ENCODE results near the gene AHCY.
"Not testable (repeated sequence)": the region's sequence is repeated elsewhere in the genome, so short reads cannot be mapped to it uniquely, and the experiment has no call there.

AHCY gene

DNA sequence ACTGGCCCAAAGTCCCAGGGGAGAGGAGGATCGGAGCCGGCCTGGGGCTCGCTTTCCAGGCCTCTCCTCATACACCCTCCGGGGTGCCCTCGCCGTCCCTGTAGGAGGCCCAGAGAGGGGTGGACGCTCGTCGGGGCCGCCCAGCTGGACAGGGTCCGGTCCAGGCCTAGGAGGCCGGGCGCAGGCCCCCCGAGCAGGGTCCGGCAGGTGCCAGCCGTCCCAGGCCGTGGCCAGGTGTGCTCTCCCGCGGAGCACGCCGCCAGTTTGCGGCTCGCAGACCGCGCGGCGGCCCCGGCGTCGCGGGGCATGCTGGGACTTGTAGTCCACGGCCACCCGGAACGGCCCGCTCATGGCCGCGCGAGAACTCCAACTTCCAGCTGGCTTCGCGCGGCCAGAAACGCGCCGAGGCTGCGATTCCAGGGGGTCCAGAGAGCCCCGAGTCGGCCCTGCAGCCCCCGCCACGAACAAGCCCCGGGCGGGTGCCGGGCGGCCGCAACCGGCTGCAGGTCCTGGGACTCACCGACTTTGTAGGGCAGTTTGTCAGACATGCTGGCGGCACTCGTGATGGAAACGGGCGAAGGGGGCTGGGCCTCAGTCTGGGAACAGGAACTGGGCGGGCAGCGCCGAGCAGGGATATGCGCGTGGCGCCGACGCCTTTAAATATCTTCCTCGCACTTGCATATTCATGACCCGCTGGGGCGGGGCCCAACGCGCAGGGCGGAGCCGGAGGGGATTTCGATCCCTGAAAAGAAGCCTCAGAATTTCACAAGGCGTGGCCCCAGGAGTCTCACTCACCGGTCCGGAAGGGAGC lies at the start of gene AHCY:
Gene AHCY, minus strand, starts transcription at position 633 of the 811 bp plus-strand sequence. Its CDS starts 85 bp downstream, at position 548.
- in situ Hi-C loops (cut with MboI; ENCODE audit: low sequenced_read_pairs), result no loop called here

DNA sequence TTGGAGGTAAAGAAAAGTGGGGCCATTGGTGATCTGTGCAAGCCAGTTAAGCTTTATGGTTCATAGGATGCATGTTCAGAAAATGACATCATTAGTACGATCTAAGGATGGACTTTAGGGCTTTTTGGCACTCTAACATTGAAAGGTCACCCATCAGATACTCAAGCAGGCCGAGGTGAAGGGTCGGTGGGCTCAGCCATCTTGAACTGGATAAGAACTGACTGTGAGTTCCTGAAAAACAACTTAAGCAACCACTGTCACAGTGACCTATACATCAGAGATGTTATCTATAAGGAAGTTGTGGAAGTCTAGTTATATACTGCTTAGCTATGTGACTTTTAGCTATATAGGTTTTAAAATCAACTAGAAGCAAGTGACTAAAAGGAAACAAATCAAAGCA lies 46.9 kb upstream of the AHCY start:
- in situ Hi-C loops (cut with MboI; ENCODE audit: low sequenced_read_pairs), result no loop called here

- in situ Hi-C loops (cut with MboI; ENCODE audit: low sequenced_read_pairs), result no loop called here
Measured at GRCh38 chr20:34347571-34347970, 44.4 kb upstream of the AHCY start.

- in situ Hi-C loops (cut with MboI; ENCODE audit: low sequenced_read_pairs), result not testable (repeated sequence)
Measured at GRCh38 chr20:34346533-34346865, 43.3 kb upstream of the AHCY start.

DNA sequence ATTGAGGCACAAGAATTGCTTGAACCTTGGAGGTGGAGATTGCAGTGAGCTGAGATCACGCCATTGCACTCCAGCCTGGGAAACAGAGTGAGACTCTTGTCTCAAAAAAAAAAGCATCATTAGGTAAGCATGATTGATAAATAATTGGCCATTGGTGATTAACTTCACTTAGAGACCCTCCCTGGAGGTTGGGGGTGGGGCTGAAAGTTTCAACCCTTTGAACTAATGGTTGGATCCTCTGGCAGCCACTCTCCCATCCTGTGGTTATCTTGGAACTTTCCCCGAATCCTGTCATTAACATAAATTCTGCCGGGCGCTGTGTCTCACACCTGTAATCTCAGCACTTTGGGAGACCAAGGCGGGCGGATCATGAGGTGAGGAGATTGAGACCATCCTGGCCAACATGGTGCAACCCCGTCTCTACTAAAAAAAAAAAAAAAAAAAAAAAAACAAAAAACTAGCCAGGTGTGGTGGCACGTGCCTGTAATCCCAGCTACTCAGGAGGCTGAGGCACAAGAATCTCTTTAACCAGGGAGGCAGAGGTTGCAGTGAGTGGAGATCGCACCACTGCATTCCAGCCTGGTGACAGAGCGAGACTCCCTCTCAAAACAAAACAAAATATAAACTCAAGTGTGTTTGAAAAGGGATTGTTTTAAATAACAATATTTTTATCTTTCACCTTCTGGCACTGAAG lies 42.8 kb upstream of the AHCY start:
- in situ Hi-C loops (cut with MboI; ENCODE audit: low sequenced_read_pairs), result not testable (repeated sequence)

DNA sequence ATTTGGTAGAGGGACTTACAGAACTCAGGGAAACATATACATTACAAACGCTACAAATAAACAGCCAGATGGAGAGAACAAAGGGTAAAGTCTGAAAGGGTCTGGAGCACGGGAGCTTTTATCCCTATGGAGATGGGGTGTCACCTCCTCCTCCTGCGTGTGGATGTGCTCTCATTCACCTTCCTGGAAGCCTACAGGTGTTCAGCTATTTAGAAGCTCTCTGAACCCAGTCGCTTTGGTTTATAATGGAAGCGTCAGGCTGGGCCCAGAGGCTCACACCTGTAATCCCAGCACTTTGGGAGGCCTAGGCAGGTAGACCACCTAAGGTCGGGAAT lies 42.2 kb upstream of the AHCY start:
- in situ Hi-C loops (cut with MboI; ENCODE audit: low sequenced_read_pairs), result no loop called here

DNA sequence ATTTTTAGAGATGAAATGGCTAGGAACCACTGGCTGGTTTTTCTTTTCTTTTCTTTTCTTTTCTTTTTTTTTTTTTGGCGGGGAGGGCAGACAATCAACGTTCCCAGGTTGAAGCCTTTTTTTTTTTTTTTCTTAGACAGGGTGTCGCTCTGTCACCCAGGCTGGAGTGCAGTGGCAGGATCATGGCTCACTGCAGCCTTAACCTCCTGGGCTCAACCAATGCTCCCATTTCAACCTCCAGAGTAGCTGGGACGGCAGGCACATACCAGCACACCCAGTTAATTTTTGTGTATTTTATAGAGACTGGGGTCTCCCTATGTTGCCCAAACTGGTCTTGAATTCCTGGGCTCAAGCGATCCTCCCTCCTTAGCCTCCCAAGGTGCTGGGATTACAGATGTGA lies 41.1 kb upstream of the AHCY start:
- in situ Hi-C loops (cut with MboI; ENCODE audit: low sequenced_read_pairs), result no loop called here

GRCh38 chr20:34343458-34344211 lies 40.5 kb upstream of the AHCY start:
- in situ Hi-C loops (cut with MboI; ENCODE audit: low sequenced_read_pairs), result no loop called here

DNA sequence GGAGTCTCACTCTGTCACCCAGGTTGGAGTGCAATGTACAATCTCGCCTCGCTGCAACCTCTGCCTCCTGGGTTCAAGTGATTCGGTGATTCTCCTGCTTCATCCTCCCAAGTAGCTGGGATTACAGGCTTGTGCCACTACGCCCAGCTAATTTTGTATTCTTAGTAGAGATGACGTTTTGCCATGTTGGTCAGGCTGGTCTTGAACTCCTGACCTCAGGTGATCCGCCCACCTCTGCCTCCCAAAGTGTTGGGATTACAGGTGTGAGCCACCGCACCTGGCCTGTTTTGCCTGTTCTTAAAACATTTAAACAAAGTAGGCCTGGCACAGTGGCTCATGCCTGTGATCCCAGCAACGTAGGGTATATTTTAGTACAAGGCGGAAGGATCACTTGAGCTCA lies 38.0 kb upstream of the AHCY start:
- in situ Hi-C loops (cut with MboI; ENCODE audit: low sequenced_read_pairs), result not testable (repeated sequence)

DNA sequence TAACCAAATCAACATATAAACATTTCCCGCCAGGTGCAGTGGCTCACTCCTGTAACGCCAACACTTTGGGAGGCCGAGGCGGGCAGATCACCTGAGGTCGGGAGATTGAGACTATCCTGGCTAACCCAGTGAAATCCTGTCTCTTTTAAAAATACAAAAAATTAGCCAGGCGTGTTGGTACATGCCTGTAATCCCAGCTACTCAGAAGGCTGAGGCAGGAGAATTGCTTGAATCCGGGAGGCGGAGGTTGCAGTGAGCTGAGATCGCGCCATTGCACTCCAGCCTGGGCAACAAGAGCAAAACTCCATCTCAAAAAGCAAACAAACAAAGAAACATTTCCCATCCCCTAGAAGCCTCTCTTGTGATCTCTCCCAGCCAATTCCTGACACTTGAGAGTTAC lies 37.6 kb upstream of the AHCY start:
- in situ Hi-C loops (cut with MboI; ENCODE audit: low sequenced_read_pairs), result not testable (repeated sequence)

- in situ Hi-C loops (cut with MboI; ENCODE audit: low sequenced_read_pairs), result no loop called here
Measured at GRCh38 chr20:34337982-34338726, 35.0 kb upstream of the AHCY start.

DNA sequence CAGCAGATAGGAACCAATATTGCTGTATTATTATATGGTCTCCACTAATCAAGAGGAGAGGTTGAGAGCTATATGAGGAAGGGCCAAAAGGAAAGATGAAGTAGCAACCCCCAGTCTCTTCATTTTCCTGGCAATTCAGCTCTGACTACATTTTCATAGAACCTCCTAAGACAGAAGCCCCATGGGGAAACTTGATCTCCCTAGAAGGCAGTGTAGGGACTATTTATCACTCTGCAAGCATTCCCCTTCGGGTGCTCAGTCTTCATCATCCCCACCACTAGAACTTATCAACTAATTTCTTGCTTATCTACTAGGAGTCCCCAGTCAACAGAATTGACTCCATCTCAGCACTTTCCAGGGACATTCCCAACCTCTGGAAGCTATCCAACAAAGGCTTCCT lies 34.4 kb upstream of the AHCY start:
- in situ Hi-C loops (cut with MboI; ENCODE audit: low sequenced_read_pairs), result no loop called here

- in situ Hi-C loops (cut with MboI; ENCODE audit: low sequenced_read_pairs), result no loop called here
Measured at GRCh38 chr20:34334654-34335407, 31.7 kb upstream of the AHCY start.

- in situ Hi-C loops (cut with MboI; ENCODE audit: low sequenced_read_pairs), result no loop called here
Measured at GRCh38 chr20:34333786-34334185, 30.6 kb upstream of the AHCY start.

DNA sequence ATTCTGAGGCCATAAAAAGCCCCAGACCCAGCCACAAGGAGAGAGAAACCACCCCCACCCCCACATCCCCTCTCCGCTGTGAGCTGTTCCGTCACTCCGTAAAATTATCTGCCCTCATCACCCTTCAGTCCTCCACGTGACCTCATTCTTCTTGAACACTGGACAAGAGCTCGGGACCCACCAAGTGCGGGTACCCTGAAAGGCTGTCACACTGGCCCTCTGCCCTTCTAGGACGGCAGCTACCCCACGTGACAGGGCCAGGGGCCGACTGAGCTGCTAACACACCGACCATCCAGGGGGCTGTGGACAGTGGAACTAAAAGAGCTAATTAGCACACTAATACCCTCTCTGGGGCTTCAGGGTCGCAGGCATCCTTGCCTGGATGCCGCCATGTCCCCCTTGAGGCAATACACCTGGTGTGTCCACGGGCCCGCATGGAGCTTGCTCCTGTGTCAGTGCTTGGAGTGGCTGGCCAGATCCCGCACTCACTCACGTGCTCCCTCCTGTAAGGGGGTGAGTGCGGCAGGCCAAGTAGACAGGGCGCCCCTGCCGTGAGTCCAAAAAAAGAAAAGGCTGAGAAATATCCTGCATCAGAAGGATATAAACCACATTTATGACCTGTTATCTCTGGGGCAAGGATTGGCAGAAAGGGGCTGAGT lies 29.2 kb upstream of the AHCY start:
- in situ Hi-C loops (cut with MboI; ENCODE audit: low sequenced_read_pairs), result no loop called here

- in situ Hi-C loops (cut with MboI; ENCODE audit: low sequenced_read_pairs), result no loop called here
Measured at GRCh38 chr20:34331838-34332237, 28.7 kb upstream of the AHCY start.

DNA sequence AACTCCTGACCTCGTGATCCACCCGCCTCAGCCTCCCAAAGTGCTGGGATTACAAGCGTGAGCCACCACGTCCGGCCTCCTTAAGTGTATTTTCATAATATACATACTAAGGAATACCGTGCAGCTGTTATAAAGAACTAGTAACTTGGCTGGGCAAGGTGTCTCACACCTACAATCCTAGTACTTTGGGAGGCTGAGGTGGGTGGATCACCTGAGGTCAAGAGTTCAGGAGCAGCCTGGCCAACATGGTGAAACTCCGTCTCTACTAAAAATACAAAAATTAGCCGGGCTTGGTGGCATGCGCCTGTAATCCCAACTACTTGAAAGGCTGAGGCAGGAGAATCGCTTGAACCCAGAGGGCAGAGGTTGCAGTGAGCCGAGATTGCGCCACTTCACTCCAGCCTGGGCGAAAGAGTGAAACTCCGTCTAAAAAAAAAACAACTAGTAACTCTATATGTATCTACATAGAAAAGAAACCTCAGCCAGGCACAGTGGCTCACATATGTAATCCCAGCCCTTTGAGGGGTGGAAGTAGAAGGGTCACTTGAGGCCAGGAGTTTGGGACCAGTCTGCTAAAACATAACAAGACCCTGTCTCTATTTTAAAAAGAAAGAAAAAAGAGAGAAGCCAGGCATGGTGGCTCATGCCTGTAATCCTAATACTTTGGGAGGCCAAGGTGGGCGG lies 27.8 kb upstream of the AHCY start:
- in situ Hi-C loops (cut with MboI; ENCODE audit: low sequenced_read_pairs), result not testable (repeated sequence)

DNA sequence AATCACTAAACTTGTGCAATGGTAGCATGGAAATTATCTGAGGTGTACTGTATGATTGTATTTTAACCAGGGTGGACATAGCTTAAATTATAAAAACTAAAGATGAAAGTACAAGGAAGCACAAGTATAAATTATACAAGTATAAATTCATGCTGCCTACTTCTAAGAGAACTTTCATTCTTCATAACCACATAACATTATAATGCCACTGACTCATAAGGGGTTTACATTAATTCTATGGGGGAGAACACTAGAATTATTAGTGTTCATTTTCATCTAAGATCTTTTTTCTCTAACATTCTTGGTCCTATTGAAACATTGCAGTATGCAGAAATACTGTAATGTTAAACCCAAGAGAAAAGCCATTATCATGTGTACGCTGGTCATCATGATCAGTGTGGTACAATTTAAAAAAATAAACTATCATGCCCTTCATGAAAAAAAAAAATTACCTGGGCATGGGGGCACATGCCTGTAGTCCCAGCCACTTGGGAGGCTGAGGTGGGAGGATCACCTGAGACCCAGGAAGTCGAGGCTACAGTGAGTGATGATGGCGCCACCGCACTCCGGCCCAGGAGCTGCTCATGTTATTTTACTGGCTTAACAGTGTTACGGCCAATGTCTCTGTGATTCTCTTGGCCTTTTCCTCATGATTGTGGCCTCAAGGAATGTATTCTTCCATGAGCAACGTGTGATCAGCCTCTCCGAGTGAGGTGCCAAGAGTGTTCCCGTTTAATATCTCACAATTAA lies 25.9 kb upstream of the AHCY start:
- in situ Hi-C loops (cut with MboI; ENCODE audit: low sequenced_read_pairs), result no loop called here

DNA sequence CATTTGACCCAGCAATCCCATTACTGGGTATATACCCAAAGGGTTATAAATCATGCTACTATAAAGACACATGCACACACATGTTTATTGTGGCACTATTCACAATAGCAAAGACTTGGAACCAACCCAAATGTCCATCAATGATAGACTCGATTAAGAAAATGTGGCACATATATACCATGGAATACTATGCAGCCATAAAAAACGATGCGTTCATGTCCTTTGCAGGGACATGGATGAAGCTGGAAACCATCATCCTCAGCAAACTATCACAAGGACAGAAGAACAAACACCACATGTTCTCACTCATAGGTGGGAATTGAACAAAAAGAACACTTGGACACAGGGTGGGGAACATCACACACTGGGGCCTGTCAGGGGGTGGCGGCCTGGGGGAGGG lies 25.1 kb upstream of the AHCY start:
- in situ Hi-C loops (cut with MboI; ENCODE audit: low sequenced_read_pairs), result not testable (repeated sequence)

Data from hTERT RPE-1 (cell line).